Heart left ventricle (tissue), 16 donors: ENCODE results near the gene OR2W3. TPM values are rescaled to one million over a fixed set of nuclear protein-coding genes. Genes with fewer than 3 reads are reported as not detected.

ENCODE experiments used
- ATAC-seq, 4 donors: fragments of 200-7000 bp; cut with Tn5 transposase; one replicate each; pipeline ENCODE4 v1.9.1; 2020 to 2022; ENCODE audit warnings: moderate library complexity in 4 of 4, mild to moderate bottlenecking in 3 of 4, moderate number of reproducible peaks in 1 of 4
- DNase-seq, 5 donors: peaks; one replicate each; pipeline ENCODE4 v3.0.0-alpha.2; 2020
- H3K27ac ChIP-seq, 12 donors: fragments of 200-600 bp; sonication (generic) in 4 of 12; one replicate each; pipeline versions ENCODE4 v1.5.0 to v1.8.0; 2016 to 2022; ENCODE audit warnings: mild to moderate bottlenecking in 2 of 12
- H3K27me3 ChIP-seq, 9 donors: fragments of 200-600 bp; sonication (generic) in 2 of 9; one replicate each; pipeline versions ENCODE4 v1.5.1 to v1.8.0; 2016 to 2022; ENCODE audit warnings: mild to moderate bottlenecking in 3 of 9
- H3K36me3 ChIP-seq, 9 donors: fragments of 200-600 bp; sonication (generic) in 2 of 9; one replicate each; pipeline versions ENCODE4 v1.5.0 to v1.8.0; 2018 to 2022; ENCODE audit warnings: mild to moderate bottlenecking in 2 of 9
- H3K4me1 ChIP-seq, 12 donors: fragments of 200-600 bp; sonication (generic) in 4 of 12; one replicate each; pipeline versions ENCODE4 v1.5.0 to v1.8.0; 2016 to 2022; ENCODE audit warnings: mild to moderate bottlenecking in 3 of 12
- H3K4me3 ChIP-seq, 12 donors: fragments of 200-600 bp; sonication (generic) in 4 of 12; one replicate each; pipeline versions ENCODE4 v1.5.0 to v1.8.0; 2017 to 2022; ENCODE audit warnings: mild to moderate bottlenecking in 9 of 12, moderate library complexity in 4 of 12
- H3K9me3 ChIP-seq, 12 donors: fragments of 200-600 bp; sonication (generic) in 4 of 12; one replicate each; pipeline versions ENCODE4 v1.5.0 to v1.8.0; 2016 to 2022; ENCODE audit warnings: mild to moderate bottlenecking in 1 of 12
- CTCF ChIP-seq, 12 donors: fragments of 200-600 bp; sonication (generic) in 4 of 12; IDR thresholded peaks; one replicate each; pipeline versions ENCODE4 v1.5.0 to v1.8.0; 2018 to 2022; ENCODE audit warnings: antibody characterized with exemption in 12 of 12, mild to moderate bottlenecking in 5 of 12
- POLR2A ChIP-seq, 2 donors: fragments of 450-650 bp; IDR thresholded peaks; one replicate each; pipeline ENCODE4 v1.6.1; 2017; ENCODE audit warnings: antibody characterized with exemption in 2 of 2, mild to moderate bottlenecking in 2 of 2, moderate library complexity in 2 of 2
- WGBS, 4 donors: extraction: QIAGEN DNeasy Blood & Tissue Kit in 2 of 4; methylation state at CpG; one replicate each; pipeline versions ENCODE4 v1.1.5 to v1.1.7; 2013 to 2018; 5-methylcytosine and 5-hydroxymethylcytosine counted together
- intact Hi-C, 10 donors: fragments of 100-400 bp; cut with DNase I; formaldehyde crosslinking; loops; one replicate each; pipeline versions ENCODE4 v1.11.1 to v1.14.2; 2022
- polyA plus RNA-seq, 2 donors: library from polyadenylated mRNA; stranded (reverse); fragments of 200-250 nt; gene quantifications; one replicate each; pipeline ENCODE4 v1.2.3, GENCODE V29; 2013
- total RNA-seq, 9 donors: library from RNA; depleted of rRNA in 2 of 9; stranded (reverse); fragments of >200 nt in 2 of 9; fragmentation: NEBNext Ultra II Directional in 3 of 9; extraction: Animal tissue kit (Norgen Biotek cat#: 25700) in 3 of 9; gene quantifications; one replicate each; pipeline versions ENCODE4 v1.1.0 to v1.2.4, GENCODE V29; 2016 to 2023
- donor health status: ischemic (EF 13 %, LVEDD 7.1; RV severe dilation, severe dysfunction).
- donor health status: healthy with polysubstance abuse.
- donor health status: DM: no; HTN: yes; CAD: no.
- donor health status: DM: no; HTN: no; CAD: no.
- donor health status: ischemic (EF 25% LVEDD 6.9; RV normal size, moderate dysfunction).
- donor health status: ischemic (EF 25% LVEDD 5.7; RV mildly dilated, moderate dysfunction).
- donor health status: healthy.
- donor health status: DM: yes; HTN: yes; CAD: no.
- donor health status: ischemic (EF 35%, LVEDD 5.7; RV mildly dilated, moderate dysfunction).
- donor health status: nonischemic (EF 11% LVEDD 7.7; RV severe dilation, severe dysfunction).
- donor health status: DM: yes; HTN: yes; CAD: no.
- donor health status: PGD.
- donor health status: ischemic (EF 29% LVEDD 5.4; RV normal size, mild dysfunction).
- donor health status: nonischemic (EF 23%, LVEDD 6.1; RV moderate dilation, normal function).

OR2W3 gene
- total and polyA plus RNA-seq, 11 donors, result 0.91 to 1.7 TPM; not detected in 9

GRCh38 chr1:247905181-247905580, 9.8 kb downstream of the OR2W3 start:
- no peak for TF ChIP-seq POLR2A (IDR thresholded peaks at IDR 0.05)
- no peak for TF ChIP-seq CTCF (IDR thresholded peaks at IDR 0.05)
- Histone ChIP-seq H3K27me3 (no peaks in the 10 kb centered on the region), H3K36me3 (no peaks in the 10 kb centered on the region), H3K4me1 (peaks cover 0 to 4% (median 0%) of the 10 kb centered on the region in 12 donors), H3K4me3 (no peak overlapping the region), H3K27ac (no peak overlapping the region), H3K9me3 (no peaks in the 10 kb centered on the region)
- no peak for DNase-seq
- intact Hi-C loops, result no loop called here
- no peak for ATAC-seq
- 83 to 95% (median 89%) methylated on average over 6 to 13 of the region's 13 CpGs for WGBS, 4 donors

DNA sequence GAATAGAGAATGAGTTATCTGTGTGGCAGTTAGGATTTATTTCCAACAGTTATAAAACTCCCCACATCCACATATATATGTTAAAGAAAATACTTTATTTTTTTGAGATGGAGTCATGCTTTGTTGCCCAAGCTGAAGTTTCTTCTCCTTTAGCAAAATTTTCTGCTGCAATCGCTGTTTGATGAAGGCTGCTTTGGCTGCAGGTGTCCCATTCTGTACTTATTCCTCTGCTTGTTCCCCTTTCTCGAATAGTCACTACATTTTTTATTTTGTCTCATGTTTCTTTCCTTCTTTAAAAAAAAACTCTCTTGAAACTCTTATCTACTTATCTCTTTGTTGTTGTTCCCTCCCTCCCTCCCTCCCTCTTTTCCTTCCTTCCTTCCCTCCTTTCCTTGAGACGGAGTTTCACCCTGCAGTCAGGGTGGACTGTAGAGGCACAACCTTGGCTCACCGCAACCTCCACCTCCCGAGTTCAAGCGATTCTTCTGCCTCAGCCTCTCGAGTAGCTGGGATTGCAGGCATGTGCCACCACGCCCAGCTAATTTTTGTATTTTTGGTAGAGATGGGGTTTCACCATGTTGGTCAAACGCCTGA, 10.6 kb downstream of the OR2W3 start:
- H3K27ac ChIP-seq, result peak overlapping the region in 1 of 12 donors; percentile 49
- ATAC-seq, result no peak
- intact Hi-C loops, result no loop called here
- no peaks in the 10 kb centered on the region for H3K27me3 ChIP-seq
- no peaks in the 10 kb centered on the region for H3K9me3 ChIP-seq
- DNase-seq, result no peak
- H3K4me1 ChIP-seq, result peaks cover 0 to 4% (median 0%) of the 10 kb centered on the region in 12 donors
- peak overlapping the region in 8 of 12 donors; percentile 8 to 45 (median 26) for H3K4me3 ChIP-seq
- TF ChIP-seq CTCF (IDR thresholded peaks at IDR 0.05) (no peak), POLR2A (IDR thresholded peaks at IDR 0.05) (no peak)
- no peaks in the 10 kb centered on the region for H3K36me3 ChIP-seq
- WGBS, 4 donors, result 63 to 70% (median 67%) methylated on average over 9 of the region's 9 CpGs

GRCh38 chr1:247906504-247907047, 11.2 kb downstream of the OR2W3 start:
- Histone ChIP-seq H3K27ac (peak overlapping the region in 1 of 12 donors; percentile 49), H3K36me3 (no peaks in the 10 kb centered on the region), H3K27me3 (no peaks in the 10 kb centered on the region), H3K4me3 (peak overlapping the region in 9 of 12 donors; percentile 8 to 45 (median 31)), H3K9me3 (no peaks in the 10 kb centered on the region), H3K4me1 (peaks cover 0 to 4% (median 0%) of the 10 kb centered on the region in 12 donors)
- TF ChIP-seq CTCF (IDR thresholded peaks at IDR 0.05) (no peak), POLR2A (IDR thresholded peaks at IDR 0.05) (no peak)
- DNase-seq, result no peak
- intact Hi-C loops, result no loop called here
- whole genome bisulfite sequencing, 4 donors, result 34 to 54% (median 53%) methylated on average over 7 of the region's 7 CpGs
- no peak for ATAC-seq

GRCh38 chr1:247908766-247909165, 13.4 kb downstream of the OR2W3 start:
- no peak overlapping the region for H3K4me3 ChIP-seq
- DNase-seq, result no peak
- H3K36me3 ChIP-seq, result no peaks in the 10 kb centered on the region
- ATAC-seq, result no peak
- no peak overlapping the region for H3K27ac ChIP-seq
- intact Hi-C loops, result no loop called here
- 69 to 84% (median 78%) methylated on average over 5 of the region's 5 CpGs for WGBS, 4 donors
- peaks cover 0 to 4% (median 0%) of the 10 kb centered on the region in 12 donors for H3K4me1 ChIP-seq
- TF ChIP-seq POLR2A (IDR thresholded peaks at IDR 0.05) (no peak), CTCF (IDR thresholded peaks at IDR 0.05) (no peak)
- H3K27me3 ChIP-seq, result no peaks in the 10 kb centered on the region
- peaks cover 0 to 4% (median 0%) of the 10 kb centered on the region in 12 donors for H3K9me3 ChIP-seq
